ENCODE data around the gene TXNDC16. TPM values are rescaled to one million over a fixed set of nuclear protein-coding genes. Genes with fewer than 3 reads are reported as not detected.
A peak's percentile ranks its signal among the peaks of the same experiment; 100 is the strongest.
"Not testable (repeated sequence)": the region's sequence is repeated elsewhere in the genome, so short reads cannot be mapped to it uniquely, and the experiment has no call there.

The TXNDC16 gene, protein sequence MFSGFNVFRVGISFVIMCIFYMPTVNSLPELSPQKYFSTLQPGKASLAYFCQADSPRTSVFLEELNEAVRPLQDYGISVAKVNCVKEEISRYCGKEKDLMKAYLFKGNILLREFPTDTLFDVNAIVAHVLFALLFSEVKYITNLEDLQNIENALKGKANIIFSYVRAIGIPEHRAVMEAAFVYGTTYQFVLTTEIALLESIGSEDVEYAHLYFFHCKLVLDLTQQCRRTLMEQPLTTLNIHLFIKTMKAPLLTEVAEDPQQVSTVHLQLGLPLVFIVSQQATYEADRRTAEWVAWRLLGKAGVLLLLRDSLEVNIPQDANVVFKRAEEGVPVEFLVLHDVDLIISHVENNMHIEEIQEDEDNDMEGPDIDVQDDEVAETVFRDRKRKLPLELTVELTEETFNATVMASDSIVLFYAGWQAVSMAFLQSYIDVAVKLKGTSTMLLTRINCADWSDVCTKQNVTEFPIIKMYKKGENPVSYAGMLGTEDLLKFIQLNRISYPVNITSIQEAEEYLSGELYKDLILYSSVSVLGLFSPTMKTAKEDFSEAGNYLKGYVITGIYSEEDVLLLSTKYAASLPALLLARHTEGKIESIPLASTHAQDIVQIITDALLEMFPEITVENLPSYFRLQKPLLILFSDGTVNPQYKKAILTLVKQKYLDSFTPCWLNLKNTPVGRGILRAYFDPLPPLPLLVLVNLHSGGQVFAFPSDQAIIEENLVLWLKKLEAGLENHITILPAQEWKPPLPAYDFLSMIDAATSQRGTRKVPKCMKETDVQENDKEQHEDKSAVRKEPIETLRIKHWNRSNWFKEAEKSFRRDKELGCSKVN
- total RNA-seq = 1 to 10 TPM; 8.0 to 8.3 TPM
- long read RNA-seq, full-length matches to known transcripts = 1 of 3 reads
- long read RNA-seq, partial matches to known transcripts = 2 of 3 reads
- long read RNA-seq, other reads (novel, unspliced or antisense) = 0 of 3 reads

DNA sequence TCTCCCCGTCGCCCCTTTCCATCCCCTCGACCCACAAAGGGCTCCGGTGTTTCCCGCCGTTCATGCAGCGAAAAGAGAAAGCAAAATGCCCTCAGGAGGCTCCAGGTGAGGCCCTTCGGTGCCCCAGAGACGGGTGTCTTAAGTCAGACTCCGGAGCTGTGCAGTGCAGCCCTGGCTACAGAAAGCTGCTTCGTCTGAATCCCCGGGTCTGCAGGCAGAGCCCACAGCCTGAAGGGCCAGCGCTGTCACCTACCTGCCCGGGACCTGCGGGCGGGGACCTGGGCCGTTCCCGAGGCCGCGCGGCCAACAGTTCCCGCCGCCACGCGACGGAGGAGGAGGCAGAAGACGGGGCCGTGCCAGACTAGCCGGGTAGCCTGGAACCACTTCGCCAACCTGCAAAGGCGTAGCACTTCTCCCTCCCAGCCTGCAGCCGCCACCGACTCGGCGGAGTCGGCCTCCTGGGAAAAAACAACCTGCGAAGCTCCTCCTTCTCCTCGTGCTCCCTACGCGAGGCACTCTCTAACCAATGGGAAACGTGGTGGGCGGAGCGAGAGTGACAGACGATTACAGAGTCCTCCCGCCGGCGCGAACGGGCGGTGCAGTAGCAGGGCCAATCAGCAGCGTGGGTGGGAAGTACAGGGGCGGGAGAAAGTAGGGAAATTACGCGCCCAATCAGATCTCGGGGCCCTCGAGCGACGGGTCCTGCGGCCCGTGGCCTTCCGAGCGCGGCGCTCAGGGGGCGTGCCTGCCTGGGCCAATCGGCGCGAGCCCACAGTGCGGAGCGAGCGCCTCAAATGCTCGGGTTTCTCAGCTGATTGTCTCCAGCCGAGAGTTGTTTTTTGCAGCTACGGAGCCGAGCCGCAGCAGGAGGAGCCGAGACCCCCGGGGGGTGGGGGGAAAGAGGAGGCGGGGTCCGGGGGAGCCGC, at the start of gene TXNDC16, which contains the start of gene GPR137C:
TSS of gene TXNDC16 (minus strand) at position 443 of the 926 bp plus-strand sequence. CDS start 8,948 bp downstream, outside the sequence.
TSS of gene GPR137C (plus strand) at position 774 of the 926 bp plus-strand sequence. CDS start 312 bp downstream, outside the sequence.
- DNase-seq (peak; percentile 100), ATAC-seq (peak; percentile 93)
- intact Hi-C loops (cut with DNase I, micrococcal nuclease) = no loop called here

DNA sequence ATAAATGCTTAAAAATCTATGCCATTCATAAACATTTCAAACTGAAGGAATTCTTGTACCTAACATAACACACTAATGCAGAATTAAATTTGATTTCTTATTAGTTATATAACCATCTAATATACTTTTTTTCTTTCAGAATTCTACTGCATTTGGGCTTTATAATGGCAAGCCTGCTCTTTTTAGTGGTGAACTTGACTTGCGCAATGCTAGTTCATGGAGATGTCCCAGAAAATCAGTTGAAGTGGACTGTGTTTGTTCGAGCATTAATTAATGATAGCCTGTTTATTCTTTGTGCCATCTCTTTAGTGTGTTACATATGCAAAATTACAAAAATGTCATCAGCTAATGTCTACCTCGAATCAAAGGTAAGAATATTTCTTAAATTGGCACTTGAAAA, 47.7 kb upstream of the TXNDC16 start:
- no peak for DNase-seq
- no peak for ATAC-seq
- intact Hi-C loops (cut with DNase I, micrococcal nuclease) = no loop called here

DNA sequence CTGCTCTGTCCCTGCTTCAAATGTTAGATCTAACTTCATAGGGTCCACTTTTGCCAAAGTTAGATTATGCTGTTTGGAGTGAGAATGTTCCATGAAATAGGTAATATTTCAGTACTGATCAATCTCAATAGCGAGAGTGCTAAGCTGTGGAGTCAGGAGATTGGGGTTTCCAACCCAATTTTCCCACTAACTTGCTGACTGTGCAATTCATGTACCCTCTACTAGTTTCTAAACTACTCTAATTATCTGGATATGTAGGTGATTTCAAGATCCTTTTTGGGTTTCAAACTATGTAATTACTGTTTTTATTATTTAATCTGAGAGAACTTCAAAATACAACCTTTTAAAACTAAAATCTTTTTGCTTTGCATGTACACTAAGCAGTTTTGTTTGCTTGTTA, 46.3 kb upstream of the TXNDC16 start:
- intact Hi-C loops (cut with DNase I, micrococcal nuclease) = no loop called here
- DNase-seq (no peak), ATAC-seq (no peak)

DNA sequence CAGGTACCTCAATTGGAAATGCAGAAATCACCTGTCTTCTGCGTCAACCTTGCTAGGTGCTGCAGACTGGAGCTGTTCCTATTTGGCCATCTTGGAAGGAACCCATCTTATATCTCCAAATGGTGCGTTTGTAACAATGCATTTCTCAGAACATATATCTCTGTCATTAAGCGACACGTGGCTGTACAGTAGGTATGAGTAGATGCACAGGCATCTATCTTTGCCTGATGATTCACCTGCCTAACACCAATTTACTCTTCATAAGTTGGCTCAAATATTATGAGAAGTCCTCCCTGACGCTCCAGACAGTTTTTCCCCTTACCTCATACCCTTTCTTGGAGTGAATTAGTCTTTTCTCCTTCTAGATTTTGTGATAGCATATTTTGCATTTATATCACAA, 44.6 kb upstream of the TXNDC16 start:
- intact Hi-C loops (cut with DNase I, micrococcal nuclease) = no loop called here
- no peak for DNase-seq
- ATAC-seq = no peak

DNA sequence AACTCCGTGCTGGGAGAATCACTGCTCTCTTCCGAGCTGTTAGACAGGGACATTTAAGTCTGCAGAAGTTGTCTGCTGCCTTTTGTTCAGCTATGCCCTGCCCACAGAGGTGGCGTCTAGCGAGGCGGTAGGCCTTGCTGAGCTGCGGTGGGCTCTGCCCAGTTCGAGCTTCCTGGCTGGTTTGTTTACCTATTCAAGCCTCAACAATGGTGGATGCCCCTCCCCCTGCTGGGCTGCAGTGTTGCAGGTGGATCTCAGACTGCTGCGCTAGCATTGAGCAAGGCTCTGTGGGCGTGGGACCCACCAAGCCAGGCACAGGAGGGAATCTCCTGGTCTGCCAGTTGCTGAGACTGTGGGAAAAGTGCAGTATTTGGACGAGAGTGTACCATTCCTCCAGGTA, 44.0 kb upstream of the TXNDC16 start:
- intact Hi-C loops (cut with DNase I, micrococcal nuclease) = no loop called here
- no peak for DNase-seq
- ATAC-seq = no peak

DNA sequence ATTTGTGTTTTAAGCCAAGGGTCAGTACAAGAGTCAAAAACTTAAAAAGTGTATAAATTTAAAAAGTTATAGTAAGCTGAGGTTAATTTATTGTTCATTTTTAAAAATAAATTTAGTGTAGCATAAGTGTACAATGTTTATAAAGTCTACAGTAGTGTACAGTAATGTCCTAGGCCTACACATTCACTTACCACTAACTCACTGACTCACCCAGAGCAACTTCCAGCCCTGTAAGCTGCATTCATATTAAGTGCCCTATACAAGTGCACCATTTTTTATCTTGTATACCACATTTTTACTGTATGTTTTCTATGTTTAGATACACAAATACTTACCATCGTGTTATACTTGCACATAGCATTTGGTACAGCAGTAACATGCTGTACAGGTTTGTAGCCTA, 38.0 kb upstream of the TXNDC16 start:
- ATAC-seq = no peak
- intact Hi-C loops (cut with DNase I, micrococcal nuclease) = no loop called here
- no peak for DNase-seq

DNA sequence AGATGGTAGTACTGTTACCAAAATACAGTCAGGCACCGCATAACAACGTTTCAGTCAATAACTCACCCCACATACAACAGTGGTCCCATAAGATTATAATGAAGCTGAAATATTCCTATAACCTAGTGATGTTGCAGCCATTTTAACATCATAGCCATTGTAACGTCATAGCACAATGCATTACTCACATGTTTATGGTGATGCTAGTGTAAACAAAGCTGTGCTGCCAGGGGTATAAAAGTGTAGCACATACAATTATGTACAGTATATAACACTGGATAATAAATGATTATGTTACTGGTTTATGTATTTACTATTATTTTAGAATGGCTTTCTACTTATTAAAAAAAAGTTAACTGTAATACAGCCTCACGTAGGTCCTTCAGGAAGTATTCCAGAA, 37.3 kb upstream of the TXNDC16 start:
- intact Hi-C loops (cut with DNase I, micrococcal nuclease) = no loop called here
- peak; percentile 34 for ATAC-seq
- no peak for DNase-seq

DNA sequence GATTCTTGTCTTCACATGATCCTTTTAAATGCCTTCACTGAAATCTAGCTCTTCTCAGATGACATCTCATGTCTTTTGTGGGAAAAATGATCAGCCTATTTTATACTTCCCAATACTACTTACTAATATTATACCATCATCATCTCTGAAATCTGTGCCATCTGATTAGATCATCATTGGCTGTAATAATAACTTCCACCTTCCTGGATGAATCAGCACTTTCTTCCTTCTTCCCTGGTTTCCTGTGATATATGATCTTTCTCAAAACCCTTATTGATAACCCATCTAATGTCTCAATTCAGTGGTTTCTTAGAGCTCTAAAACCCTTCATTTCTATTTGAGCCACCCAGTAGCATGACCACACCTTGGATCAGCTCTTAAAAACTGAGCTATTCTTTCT, 31.2 kb upstream of the TXNDC16 start:
- no peak for DNase-seq
- intact Hi-C loops (cut with DNase I, micrococcal nuclease) = no loop called here
- no peak for ATAC-seq

DNA sequence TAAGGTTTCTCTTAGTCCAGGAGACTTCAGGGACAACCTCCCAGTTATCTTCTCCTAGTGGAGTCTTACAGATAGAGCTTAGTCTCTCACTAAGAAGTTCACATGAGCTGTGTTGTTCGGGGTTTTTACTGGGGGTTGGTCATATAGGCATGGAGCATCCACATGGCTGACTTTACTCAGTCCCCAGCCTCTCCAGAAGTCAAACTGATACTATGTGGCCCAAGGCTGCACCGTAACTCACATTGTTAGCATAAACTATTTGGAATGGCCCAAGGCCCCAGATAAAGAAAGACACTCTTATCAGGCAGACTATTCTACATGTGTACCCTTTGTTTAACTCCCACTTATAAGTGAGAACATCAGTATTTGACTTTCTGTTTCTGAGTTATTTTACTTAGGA, 23.6 kb upstream of the TXNDC16 start:
- intact Hi-C loops (cut with DNase I, micrococcal nuclease) = no loop called here
- DNase-seq = no peak
- ATAC-seq = no peak

DNA sequence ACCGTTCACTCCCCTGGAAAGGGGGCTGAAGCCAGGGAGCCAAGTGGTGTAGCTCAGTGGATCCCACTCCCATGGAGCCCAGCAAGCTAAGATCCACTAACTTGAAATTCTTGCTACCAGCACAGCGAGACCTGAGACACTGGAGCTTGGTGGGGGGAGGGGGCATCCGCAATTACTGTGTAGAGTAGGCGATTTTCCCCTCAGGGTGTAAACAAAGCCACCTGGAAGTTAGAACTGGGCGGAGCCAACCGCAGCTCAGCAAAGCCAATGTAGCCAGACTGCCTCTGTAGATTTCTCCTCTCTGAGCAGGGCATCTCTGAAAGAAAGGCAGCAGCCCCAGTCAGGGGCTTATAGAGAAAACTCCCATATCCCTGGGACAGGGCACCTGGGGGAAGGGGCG, 16.1 kb upstream of the TXNDC16 start:
- DNase-seq; intact Hi-C loops (cut with DNase I, micrococcal nuclease); ATAC-seq: not testable (repeated sequence)

DNA sequence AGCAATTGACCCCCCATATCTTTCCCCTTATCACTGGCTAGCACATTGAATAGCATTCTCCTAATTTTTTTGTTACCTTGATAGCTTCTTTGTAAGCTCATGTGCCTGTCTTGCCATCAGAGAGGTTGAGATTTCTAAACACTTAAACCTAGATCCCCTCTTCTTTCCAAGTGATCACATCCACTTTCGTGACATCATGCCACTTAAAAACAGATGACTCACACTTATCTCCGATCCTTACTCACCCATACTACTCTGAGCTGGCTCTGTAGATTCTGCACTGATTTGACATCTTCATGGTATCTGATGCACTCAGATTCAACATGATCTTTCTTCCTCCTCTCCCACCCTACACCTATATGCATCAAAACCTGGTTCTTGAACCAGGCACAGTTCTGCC, 10.8 kb upstream of the TXNDC16 start:
- DNase-seq (no peak), ATAC-seq (no peak)
- intact Hi-C loops (cut with DNase I, micrococcal nuclease) = no loop called here

DNA sequence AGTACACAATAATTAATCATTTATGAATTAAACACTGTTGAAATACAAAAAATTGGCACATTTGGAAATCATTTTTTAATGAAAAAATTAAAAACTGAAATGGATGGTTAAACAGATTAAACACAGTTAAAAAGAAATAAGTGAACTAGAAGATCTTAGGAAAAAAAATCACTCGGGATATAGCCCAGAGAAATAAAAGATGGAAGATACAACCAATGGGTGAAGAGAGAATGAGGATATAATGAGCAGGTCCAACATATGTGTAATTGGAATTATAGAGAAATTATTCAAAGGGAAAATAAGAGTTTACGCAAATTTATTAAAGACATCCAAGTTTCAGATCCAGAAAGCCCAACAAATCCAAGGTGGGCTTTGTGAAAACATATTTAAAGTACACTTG, 6.4 kb upstream of the TXNDC16 start:
- ATAC-seq (no peak), DNase-seq (no peak)
- intact Hi-C loops (cut with DNase I, micrococcal nuclease) = no loop called here

DNA sequence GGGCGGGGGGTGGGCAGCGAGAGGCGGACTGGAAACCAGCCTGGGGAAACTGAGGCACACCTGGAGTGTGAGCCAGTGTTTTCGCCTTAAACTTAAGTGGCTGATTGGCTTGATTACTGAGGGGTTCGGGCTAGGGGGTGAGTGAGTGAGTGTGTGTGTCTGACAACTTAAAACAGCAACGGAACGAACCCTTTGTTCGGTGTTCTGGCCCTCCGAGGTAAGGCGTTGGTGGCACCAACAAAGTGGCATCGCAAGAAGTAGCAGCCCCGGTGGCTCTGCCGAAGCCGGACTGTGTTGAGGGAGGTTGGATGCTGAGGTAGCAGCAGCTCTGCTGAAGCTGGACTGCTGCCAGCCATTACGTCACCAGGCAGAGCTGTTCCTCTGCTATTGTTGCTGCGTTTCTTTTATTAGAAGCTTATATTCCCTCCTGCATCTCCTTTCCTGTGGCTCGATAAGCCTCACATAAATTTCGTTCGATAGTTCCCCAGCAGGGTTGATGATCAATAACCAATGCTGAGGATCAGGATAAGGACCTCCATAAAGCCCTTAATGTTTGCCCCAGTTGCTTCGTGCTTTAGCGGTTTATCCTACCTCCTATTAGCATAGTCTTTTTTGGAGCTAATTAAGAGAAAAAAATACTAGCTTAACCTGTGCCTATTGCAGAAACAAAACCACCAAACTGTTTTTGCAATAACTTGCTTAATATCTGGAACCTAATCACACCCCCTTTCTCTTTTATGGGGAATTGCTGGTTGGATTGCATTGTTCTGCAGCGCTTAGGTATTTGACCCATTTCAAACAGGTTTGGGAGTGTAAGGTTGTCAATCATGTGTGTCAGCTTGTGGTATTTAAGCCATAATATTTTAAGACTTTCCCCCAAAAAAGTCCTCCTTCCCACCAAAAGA, 1.6 kb upstream of the TXNDC16 start:
- ATAC-seq = peak; percentile 44
- intact Hi-C loops (cut with DNase I, micrococcal nuclease) = no loop called here
- peak; percentile 90 to 92 for DNase-seq

DNA sequence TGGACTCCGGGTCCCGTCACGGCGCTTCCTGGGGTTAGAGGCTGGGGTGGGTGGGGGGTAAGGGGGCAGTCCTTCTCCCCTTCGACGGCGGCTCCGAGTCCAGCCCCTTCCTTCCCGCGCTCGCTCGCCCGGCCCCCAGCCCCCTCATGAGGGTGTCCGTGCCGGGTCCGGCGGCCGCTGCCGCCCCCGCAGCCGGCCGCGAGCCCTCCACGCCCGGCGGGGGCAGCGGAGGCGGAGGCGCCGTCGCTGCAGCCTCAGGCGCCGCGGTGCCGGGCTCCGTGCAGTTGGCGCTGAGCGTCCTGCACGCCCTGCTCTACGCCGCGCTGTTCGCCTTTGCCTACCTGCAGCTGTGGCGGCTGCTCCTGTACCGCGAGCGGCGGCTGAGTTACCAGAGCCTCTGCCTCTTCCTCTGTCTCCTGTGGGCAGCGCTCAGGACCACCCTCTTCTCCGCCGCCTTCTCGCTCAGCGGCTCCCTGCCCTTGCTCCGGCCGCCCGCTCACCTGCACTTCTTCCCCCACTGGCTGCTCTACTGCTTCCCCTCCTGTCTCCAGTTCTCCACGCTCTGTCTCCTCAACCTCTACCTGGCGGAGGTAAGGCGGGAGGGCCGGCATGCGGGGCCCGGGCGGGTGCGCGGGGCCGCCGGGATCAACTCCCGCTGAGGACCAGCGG, 831 bp upstream of the TXNDC16 start:
- DNase-seq (peak in 1 of 2 donors; percentile 61), ATAC-seq (peak; percentile 21)
- intact Hi-C loops (cut with DNase I, micrococcal nuclease) = no loop called here

DNA sequence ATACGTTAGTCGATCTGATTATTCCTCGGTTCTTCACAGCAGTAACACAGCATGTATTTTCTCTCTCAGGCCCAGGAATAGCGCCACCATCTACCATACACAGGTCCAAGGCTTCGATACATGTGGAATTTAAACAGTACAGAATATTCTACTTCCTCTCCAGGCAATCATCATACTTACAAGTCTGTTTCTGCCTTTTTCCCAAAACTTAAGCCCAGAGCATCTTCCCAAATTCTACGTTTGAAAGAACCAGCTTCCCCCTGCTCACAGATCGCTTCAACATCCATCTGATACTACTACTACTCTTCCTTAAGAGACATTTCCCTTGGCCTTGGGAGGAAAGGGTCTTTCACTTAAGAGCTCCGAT, 626 bp downstream of the TXNDC16 start:
- DNase-seq (no peak), ATAC-seq (peak; percentile 28)
- intact Hi-C loops (cut with DNase I, micrococcal nuclease) = no loop called here

DNA sequence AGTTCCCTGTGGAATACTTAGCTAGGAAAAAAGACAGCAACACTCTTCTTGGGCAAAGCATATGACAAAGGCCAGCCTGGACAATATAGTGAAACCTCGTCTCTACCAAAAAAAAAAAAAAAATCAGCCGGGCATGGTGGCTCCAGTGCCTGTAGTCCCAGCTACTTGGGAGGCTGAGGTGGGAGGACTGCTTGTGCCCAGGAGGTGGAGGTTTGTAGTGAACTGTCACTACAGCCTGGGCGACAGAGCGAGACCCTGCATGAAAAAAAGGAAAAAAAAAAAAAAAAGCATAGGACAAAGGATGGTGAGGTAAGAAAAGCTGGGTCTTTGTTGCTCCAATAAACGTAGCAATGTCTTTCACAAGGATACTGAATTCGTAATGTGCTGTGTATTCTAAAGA, 1.1 kb downstream of the TXNDC16 start:
- ATAC-seq = no peak
- no peak for DNase-seq
- intact Hi-C loops (cut with DNase I, micrococcal nuclease) = no loop called here

DNA sequence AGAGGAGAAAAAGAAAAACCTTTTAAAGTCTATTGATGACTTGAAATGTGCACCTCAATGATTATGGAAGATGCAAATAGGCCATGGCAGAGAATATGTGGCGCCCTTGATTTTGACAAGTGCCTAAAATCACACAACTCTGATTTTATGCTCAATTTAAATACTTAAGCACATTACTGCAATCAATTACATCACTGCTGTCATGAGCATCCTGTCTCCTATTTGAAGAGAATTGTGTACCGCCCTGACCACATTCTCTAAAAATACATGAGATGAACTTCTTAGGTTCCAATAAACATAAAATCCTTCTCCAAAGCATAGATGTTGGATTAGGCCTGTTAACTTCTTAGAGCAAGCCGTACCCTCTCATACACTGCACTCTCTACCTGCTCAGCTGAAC, 1.6 kb downstream of the TXNDC16 start:
- intact Hi-C loops (cut with DNase I, micrococcal nuclease) = no loop called here
- DNase-seq (no peak), ATAC-seq (no peak)

All from left colon (tissue), 2 donors.